Fibroblast of peridontal ligament (primary cell): ENCODE measurements around the gene DDC.

ENCODE experiments used
- DNase-seq: peaks from one replicate; pipeline ENCODE4 v3.0.0-alpha.2; 2010; ENCODE audit errors: extremely low read depth

DDC gene, protein sequence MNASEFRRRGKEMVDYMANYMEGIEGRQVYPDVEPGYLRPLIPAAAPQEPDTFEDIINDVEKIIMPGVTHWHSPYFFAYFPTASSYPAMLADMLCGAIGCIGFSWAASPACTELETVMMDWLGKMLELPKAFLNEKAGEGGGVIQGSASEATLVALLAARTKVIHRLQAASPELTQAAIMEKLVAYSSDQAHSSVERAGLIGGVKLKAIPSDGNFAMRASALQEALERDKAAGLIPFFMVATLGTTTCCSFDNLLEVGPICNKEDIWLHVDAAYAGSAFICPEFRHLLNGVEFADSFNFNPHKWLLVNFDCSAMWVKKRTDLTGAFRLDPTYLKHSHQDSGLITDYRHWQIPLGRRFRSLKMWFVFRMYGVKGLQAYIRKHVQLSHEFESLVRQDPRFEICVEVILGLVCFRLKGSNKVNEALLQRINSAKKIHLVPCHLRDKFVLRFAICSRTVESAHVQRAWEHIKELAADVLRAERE

DNA sequence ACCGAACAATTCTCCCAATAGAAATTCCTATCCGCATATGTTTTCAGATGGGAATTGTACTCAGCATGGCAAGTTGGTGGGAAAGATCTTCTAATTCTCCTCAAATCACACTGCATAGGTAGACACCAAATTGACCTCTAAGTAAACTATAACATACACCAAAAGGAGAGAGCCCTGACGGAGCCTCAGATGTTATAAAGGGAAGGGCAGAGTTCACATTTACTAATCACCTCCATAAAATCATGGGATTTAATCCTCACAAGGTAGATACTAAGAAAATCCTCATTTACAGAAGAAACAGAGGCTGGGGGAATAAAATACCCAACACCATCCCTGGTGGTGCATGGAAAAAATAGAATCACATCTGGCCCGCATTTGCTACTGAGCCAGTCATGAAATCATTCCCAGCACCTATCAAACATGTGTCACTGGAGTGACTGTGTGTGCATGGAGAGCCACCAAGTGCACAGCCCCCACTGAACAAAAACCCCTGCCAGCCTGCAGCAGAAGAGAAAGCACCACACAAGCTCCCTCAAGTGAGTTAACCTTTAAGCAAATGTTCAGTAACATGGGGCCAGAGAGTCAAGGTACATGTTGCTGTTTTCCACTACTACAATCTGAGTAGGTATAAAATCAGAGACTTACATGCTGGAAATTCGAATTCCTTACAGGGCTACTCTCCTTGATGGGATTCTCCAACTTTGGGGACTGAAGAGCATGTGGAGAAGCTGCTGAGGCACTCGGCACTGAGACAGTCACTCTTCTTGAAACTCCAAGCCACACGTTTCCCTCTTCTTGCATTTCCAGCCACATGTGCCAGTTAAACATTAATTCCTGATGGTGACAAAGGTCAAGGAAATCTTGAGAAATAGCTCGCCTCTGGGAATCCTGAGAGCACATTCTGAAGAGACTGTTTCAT, at the start of gene DDC:
Gene DDC (minus strand): TSS at position 766 of the 919 bp plus-strand sequence. CDS start 21,320 bp downstream, outside the sequence.
- DNase-seq, result no peak

DNA sequence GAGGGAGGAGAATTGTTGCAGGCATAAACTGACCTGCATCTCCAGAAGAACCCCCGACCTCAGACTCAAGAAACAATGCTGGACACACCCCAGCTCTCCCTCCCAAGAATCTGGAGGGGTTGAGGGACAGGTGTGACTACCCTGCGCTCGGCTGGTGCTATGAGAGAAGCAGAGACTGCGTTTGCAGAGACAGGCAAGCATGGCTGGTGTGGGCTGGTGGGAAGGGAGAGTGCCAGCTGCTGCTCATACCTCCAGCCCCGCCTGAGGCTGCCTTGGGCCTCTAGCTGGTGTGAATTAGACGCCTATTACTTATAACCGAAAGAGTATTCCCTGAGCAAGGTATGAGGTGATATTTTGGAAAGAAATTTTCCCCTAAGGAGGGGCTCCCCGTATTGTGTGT, 48.3 kb upstream of the DDC start:
- DNase-seq, result no peak

DNA sequence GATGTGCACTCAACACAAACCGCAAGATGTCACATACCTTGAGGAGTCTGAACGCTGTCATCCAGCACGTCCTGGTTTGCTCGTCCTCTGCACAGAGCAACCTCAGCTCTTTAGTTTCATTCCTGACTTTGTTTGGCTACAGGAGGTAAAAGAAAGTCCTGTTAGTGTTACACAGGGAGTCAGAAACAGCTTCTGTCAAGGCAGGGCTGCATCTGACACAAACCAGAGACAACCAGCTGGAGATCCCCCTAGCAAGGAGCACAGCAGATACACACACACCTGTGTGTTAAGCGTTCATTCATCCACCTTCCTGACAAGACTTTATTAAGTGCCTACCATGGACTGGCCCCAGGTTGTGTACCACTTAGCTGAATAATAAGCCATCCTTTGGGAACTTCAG, 47.5 kb upstream of the DDC start:
- DNase-seq, result no peak

DNA sequence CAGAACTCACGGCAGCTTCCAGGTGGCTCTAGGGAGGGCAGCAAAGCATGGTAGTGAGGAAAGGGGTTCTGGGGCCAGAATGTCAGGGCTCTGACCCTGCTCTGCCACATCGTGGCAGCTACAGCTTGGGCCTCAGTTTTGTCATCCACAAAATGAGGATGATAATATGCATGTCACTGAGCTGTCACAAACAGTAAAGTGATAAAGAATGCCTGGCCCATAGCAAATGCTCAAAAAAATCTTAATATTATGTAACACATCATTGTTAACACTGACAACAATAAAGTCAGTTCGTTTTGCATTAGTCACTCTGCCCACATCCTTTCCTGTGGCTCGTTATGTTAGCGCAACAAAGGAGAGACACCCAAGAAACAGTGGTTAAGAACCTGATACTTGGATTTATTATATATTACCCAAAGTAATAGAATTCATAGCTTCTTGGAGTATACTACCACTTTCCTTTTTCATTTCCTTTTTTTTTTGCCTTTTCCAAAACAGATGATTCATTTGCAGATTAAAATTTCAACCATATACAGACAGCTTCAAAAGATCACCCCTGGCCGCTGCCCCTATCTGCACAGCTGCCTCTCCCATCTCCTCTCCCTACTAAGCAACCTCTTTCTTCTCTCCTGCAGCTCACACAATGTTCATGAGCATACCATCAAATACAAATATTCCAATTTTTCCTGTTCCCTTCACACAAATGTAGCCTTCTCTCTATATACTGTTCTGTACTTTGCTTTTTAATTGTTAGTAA, 45.5 kb upstream of the DDC start:
- DNase-seq, result peak; percentile 27

DNA sequence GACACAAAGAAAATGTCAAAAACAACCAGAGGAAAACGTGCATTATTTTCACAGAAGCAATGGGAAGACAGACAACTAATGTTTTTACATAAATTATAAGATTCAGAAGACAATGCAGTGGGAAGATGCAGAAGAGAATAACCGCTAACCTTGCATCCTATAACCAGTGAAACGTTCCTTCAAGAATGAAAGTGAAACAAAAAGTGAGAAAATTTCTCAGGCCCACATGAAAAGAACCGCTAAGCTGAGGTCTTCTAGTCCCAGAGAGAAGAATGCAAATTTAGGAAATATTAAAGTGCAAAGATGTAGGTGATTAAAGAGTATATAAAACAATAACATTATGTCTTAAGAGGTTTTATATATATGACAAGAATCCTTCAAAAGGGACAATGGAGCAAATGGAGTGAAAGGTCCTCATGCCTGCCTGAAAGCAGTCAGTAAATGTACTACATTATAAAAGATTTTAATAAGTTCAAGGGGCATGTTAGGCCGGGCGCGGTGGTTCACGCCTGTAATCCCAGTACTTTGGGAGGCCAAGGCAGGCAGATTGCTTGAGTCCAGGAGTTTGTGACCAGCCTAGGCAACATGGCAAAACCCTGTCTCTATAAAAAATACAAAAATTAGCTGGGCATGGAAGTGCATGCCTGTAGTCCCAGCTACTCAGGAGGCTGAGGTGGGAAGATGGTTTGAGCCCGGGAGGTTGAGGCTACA, 43.1 kb upstream of the DDC start:
- no peak for DNase-seq

DNA sequence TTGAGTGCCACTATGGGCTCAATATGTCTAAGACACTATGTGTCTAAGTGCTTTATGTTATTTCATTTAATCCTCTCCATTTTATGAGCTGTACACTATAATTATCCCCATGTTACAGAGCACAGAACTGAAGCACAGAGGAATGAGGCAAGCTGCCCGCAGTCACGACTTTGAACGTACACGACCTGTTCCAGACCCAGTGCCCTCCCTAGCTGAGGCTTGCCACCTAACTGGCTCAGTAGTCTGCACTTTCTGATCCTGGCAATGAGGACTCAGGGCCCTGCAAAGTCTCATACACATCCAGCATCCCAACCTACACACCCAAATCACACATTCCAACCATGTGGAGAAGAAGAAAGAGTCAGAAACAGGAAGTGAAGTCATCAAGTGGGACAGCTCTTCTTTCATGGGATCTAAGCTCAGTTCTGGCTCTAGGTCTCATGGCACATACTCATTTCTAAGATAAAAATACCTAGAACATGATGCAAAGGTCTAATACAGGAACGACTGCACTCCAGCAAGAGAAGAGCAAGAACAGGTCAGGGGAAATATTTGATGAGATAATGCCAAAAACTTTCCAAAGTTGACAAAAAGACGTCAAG, 42.4 kb upstream of the DDC start:
- no peak for DNase-seq

DNA sequence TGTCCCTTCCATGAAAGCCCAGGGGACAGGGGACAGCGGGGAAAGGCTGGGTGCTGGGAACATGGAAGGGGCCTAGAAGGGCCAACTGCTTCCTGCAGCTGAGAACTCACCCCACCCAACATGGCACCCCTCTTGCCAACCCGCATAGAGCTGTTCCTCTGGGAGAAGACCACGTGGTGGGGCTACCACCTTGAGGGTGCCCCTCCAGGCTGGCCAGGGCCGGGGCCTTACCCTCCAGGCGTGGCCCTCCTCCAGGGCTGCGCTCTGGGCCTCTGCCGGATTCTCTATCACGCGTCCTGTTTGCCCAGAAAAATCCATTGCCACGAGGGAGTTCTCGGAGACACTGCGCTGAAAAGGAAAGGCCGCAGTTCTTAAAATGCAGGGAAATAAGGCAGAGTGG, 39.9 kb upstream of the DDC start:
- no peak for DNase-seq

DNA sequence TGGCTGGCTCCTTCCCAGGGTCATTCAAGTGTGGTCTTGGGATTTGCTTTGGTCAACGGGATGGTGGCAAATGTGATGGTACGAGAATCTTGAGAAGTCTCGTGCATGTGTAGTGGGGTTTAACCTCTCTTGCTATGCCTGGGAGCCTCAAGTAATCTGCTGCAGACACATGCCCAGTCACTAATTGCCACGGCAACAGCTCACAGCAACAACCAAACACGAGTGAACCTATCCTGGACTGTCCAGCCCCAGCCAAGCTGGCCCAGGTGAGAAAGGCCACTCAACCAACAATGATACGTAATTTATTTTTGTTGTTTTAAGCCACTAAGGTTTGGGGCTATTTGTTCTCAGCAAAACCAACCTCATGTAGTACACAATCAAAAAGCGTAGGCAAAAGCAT, 38.1 kb upstream of the DDC start:
- no peak for DNase-seq

DNA sequence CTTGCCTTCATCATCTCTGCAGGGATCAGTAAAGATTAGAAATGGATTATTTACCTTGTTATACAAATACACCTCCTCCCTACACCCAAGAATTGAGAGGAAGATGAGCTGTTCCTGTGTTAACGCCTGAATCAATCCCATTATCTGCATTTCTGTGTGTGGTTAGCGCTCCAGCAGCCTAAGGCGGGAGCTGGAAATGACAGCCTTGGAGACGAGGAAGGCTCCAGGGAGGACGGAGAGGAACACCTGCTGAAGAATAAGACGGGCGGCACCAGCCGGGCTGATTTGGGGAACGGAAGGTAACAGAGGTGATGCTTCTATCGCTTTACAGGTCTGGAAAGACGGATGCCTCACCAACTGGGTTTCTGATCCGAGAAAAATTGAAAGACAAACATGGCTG, 34.2 kb upstream of the DDC start:
- DNase-seq, result no peak

DNA sequence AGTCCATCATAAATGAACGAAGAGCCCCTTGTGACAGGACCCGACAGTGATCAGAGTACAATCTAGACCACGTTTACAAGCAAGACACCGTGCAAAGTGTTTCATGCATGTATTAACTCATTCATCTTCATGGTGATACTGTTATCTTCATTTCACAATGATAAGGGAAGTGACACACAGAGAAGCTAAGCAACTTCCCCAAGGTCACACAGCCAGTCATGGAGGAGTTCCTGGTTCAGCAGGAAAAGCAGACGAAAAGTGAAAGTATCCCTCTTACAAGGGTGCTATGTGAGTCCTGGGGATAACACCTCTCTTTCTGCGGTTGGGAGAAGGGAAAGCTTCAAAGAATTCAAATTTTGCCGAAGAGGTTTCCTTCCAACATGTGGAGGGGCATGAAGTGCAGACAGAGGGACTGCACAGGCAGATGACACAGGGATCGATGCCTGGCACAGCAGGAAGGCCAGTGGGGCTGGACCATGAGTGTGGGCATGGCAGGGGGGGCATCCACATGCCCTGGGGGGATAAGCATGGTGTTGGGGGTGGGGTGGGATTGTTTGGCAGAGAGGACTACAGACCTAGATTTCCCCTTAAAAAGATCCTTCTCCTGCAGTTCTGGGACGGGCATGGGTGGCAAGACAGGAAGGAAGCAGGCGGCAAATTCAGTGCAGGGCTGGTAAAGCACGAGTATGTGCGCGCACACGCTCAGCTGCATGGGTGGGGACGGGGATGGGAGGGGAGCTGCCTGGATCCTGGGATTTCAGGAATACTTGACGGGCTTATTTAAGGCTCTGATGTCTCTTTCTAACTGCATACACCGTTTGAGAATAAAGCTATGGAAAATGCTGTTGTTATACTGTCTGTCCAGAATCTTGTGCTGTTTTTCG, 33.5 kb upstream of the DDC start:
- no peak for DNase-seq

DNA sequence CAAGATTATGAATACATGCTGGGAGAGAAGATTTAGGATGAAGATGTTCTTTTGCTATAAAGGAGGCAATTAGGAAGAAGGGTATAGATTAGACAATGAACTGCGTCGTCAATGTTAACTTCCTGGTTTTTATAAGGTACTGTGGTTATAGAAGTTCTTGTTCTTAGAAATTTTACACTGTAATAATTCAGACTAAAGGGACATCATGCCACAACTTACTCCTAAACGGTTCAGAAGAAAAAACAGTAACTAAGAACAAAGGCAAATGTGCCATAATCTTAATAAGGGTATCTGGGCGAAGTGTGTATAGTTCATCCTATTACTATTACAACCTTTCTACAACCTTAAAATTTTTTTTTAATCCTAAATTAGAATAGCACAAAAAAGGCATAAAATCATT, 31.3 kb upstream of the DDC start:
- no peak for DNase-seq

DNA sequence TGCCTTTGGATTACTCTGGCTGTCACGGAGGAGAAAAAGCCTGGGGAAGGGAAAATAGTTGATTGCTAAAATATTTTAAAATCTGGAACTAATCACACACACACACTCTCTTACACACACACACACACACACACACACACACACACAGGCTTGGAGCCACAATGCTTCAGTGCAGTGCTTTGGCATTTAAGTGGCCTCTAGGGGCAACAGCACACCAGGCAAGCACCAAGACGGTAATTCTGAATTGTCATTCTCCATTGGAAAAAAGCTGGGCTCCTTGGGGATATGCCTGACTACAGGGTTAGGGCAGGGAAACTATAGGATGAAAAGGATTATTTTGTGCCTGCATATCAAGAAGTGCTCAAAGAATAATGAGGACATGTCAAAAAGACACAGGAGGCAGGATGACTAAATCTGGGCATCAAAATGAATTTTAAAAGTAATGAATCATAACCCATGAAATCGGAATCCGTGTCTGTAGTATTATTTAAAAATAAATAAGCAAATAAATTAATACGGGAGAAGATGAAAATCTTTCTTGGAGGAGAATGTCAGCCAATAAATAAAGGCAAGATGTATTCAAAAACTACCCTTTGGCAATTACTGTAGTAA, 30.4 kb upstream of the DDC start:
- peak; percentile 54 for DNase-seq

DNA sequence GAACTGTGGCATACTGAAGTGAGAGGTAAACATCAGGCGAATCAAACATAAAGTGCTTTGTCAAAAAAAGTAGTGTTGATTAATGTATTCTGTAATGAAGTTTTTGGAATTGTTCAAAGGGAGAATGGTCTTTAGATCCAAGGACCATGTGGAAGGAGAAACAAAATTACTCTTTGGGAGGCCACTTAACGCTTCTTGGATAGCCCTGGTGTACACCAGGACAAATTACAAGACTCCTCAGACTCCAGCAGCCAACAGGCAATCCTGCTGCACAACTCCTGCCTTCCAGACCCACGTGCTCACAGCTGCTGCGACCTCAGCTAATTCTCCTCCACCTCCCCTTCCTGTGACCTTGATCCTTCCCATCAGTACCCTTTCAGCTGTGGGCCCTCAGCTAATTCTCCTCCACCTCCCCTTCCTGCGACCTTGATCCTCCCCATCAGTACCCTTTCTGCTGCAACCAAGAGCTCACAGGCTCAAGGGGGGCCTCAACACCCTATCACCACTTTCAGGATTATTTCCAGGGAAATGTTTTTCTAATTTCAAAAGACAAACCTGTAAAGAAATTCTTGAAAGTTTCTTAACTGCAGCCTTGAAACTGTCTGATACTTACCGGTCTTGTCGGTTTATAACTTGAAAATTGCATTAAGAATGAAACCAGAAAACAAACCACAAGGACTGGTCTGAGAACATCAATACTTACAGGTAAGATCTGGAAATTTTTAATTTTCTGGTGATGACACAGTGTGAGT, 29.7 kb upstream of the DDC start:
- DNase-seq, result no peak

DNA sequence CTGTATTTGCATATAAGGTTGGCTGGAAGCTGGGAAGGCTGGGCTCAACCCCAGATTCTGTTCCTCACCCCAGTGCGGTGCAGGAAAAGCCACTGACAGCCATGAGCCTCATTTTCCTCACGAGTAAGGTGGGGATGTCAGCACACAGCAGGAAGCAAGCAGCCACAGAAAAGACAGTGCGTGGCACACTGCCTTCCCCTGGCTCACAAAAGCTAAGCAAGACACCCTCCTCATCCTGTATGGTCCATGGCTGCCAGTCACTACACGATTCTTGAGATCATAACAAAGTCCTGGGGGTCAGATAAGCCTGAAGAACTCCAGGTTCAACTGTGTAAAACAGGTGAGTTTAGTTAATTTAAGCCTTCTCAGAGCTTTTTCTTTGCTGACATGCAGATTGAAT, 28.9 kb upstream of the DDC start:
- no peak for DNase-seq

DNA sequence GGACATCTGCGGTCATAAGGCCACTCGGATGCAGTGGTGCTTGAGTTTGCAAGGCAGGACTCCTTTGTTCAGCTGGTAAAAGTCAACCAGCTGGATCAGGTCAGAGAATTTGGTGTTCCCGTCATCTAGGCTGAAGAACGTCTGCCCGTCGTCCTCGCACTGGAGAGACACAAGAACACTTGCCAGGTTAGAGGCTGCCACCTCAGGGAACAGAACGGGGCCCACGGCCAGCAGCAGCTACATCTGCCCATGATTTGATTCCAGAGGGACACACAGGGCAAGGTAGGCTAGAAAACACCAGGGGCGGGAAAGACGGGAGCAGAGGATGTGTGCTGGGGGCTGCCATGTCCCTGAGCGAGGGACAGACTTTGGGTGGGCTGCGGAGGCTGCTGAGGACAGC, 27.7 kb upstream of the DDC start:
- no peak for DNase-seq

DNA sequence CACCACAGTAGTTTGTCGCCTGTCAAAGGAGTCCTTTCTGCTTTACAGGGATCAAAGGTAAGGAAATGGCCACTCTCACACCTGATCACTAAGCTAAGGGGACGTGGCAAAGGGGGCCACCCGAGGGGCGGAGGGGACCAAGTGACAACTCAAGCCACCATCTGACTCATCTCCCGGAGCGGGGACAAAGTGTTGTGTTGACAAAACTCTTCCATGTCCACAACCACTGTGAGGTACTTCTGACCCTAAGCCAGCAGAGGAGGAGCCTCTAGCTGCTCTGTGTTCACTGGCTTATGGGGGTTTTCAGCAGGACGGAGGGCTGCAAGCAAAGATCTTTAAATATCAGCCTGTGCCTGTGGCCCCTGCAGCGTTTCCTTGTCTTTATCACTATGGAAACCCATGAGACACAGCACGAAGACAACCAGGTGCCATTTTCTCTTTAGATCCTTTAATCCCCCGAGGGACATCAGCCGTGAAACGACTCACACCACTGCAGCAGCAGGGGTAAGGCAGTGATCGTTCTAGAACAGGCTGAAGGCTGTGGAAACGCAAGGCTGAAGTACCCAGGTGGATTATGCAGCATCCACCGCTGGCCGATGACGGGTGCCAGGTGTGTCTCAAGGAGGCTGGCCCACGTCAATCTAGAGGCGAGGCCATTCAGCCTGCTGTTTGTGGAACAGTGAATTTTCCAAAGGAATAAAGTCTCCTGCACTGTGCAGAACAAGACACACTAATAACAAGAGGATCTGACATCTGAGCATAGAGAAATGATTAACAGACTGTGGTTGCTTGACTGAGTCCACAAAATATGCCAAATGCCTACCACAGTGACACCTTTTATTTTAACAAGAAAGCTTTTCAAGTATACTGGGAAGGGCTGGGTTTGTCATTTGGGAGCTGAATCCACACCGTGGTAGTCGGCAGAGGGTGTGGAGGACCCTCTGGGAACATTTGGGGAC, 26.6 kb upstream of the DDC start:
- no peak for DNase-seq

DNA sequence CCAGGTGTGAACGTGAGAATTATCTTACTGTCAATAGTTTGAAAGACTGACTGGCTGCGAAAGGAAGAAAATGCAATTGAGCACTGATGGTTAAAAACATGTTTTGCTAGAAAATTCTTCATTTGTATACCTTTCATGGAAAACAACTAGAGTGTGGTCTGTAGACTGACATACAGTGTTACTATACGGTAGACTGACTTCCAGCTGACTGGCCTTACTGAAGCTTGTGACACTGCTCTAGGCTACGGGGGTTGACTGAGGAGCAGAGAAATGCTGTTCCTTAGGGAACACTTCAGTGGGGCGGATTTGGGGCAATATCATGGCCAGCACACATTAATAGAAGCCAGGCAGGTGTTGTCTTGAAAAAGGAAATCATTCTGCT, 25.9 kb upstream of the DDC start:
- DNase-seq, result no peak

DNA sequence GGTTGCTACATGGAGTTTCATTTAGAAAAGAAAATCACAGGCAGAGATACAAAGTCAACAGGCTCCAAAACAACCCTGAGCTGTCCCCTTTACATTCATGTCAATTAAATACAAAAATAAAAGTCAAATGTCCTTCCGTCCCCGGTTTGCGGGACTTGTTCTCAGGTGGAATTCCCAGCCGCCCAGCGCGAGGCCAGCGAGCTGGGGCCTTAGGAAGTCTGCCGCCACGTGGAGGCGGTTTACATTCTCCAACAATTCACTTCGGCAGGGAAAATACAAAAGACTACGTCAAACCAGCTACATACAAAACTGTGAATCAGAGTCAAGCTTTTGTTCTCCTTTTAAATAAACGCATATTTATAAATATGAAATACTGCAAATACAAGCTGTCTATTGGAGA, 25.3 kb upstream of the DDC start:
- no peak for DNase-seq
